Measurements from ENCODE around the gene ST3GAL6. TPM values are rescaled to one million over a fixed set of nuclear protein-coding genes. Genes with fewer than 3 reads are reported as not detected.

The ST3GAL6 gene
- total and polyA plus RNA-seq, 10 of the 15 experiments (the other 5 are each of a cell fraction or from before 2014, with no cell fraction given): 19.5 to 41.2 (median 37.4) TPM

GRCh38 chr3:98817547-98818041, 54.5 kb downstream of the ST3GAL6 start:
- Histone ChIP-seq H3K79me2 (ENCODE audit: control insufficient read depth, insufficient read depth, low read length) (no peaks in the 10 kb centered on the region), H3K27me3 (replicated peaks in 1 of 2; ENCODE audit: control insufficient read depth in 2 of 2, insufficient read depth in 2 of 2, low read length in 1 of 2) (no peaks in the 10 kb centered on the region), H3K9me3 (replicated peaks; ENCODE audit: control insufficient read depth, insufficient read depth, low read length) (no peaks in the 10 kb centered on the region), H3K36me3 (ENCODE audit: control insufficient read depth in 2 of 2, insufficient read depth in 2 of 2, low read length in 1 of 2) (no peaks in the 10 kb centered on the region), H3K4me3 (no peak overlapping the region), H3K4me2 (ENCODE audit: control insufficient read depth, insufficient read depth) (no peak overlapping the region), H3K9ac (ENCODE audit: control insufficient read depth, insufficient read depth, low read length) (no peak overlapping the region), H2AFZ (ENCODE audit: control insufficient read depth, low read depth, low read length) (no peak overlapping the region), H3K4me1 (ENCODE audit: control insufficient read depth, insufficient read depth, low read length) (no peaks in the 10 kb centered on the region), H4K20me1 (ENCODE audit: control insufficient read depth, insufficient read depth) (no peaks in the 10 kb centered on the region), H3K27ac (ENCODE audit: control insufficient read depth, insufficient read depth) (no peak overlapping the region)
- intact Hi-C loops (cut with micrococcal nuclease; ENCODE audit: unreplicated experiment) (loop anchor here (1.0 to 10.0 kb wide), 5 partner anchors 177 to 869 kb away; no protein-coding TSS in a partner anchor), in situ Hi-C loops (cut with MboI) (loop anchor here (5.0 to 25.0 kb wide), 4 partner anchors 175 to 935 kb away; no protein-coding TSS in a partner anchor)
- ChIA-PET SMC1A (ENCODE audit: uncharacterized antibody, unreplicated experiment) (interaction anchor here (0.6 to 10.2 kb wide), 24 partner anchors 9 to 990 kb away, joined by 3 to 408 read pairs (median 3); partner anchors contain the start of genes CPOX and DCBLD2), CTCF (interaction anchor here (0.5 to 9.4 kb wide), 47 partner anchors 8 to 1242 kb away, joined by 3 to 373 read pairs (median 4); partner anchors contain the start of genes CPOX and DCBLD2), POLR2A (interaction anchor here (1.3 kb wide), 1 partner anchor 216 kb away, joined by 4 read pairs; no protein-coding TSS in a partner anchor), RAD21 (ENCODE audit: unreplicated experiment) (interaction anchor here (0.5 to 9.4 kb wide), 15 partner anchors 10 to 936 kb away, joined by 3 to 224 read pairs (median 4); partner anchors contain the start of gene DCBLD2)
- FAIRE-seq: peak; percentile 49
- WGBS (ENCODE audit: insufficient coverage, insufficient replicate concordance, low lambda C conversion rate, missing lambda C conversion rate): 19% methylated on average over 3 of the region's 3 CpGs
- peak; percentile 96 for ATAC-seq
- BruUV-seq (replicated peaks): no TSS peak
- no peak for DNase-seq (ENCODE audit: low read depth, low spot score)
- no peak for TF ChIP-seq TCF12 (IDR thresholded peaks at IDR 0.05; ENCODE audit: low read depth, low read length)
- TF ChIP-seq, protein P1, sequence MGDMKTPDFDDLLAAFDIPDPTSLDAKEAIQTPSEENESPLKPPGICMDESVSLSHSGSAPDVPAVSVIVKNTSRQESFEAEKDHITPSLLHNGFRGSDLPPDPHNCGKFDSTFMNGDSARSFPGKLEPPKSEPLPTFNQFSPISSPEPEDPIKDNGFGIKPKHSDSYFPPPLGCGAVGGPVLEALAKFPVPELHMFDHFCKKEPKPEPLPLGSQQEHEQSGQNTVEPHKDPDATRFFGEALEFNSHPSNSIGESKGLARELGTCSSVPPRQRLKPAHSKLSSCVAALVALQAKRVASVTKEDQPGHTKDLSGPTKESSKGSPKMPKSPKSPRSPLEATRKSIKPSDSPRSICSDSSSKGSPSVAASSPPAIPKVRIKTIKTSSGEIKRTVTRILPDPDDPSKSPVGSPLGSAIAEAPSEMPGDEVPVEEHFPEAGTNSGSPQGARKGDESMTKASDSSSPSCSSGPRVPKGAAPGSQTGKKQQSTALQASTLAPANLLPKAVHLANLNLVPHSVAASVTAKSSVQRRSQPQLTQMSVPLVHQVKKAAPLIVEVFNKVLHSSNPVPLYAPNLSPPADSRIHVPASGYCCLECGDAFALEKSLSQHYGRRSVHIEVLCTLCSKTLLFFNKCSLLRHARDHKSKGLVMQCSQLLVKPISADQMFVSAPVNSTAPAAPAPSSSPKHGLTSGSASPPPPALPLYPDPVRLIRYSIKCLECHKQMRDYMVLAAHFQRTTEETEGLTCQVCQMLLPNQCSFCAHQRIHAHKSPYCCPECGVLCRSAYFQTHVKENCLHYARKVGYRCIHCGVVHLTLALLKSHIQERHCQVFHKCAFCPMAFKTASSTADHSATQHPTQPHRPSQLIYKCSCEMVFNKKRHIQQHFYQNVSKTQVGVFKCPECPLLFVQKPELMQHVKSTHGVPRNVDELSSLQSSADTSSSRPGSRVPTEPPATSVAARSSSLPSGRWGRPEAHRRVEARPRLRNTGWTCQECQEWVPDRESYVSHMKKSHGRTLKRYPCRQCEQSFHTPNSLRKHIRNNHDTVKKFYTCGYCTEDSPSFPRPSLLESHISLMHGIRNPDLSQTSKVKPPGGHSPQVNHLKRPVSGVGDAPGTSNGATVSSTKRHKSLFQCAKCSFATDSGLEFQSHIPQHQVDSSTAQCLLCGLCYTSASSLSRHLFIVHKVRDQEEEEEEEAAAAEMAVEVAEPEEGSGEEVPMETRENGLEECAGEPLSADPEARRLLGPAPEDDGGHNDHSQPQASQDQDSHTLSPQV (IDR thresholded peaks at IDR 0.05): 0 out of 2 replicates have a peak, but pooled peaks have one; percentile 24
- TF ChIP-seq, protein P2, sequence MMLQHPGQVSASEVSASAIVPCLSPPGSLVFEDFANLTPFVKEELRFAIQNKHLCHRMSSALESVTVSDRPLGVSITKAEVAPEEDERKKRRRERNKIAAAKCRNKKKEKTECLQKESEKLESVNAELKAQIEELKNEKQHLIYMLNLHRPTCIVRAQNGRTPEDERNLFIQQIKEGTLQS (IDR thresholded peaks at IDR 0.05; ENCODE audit: borderline replicate concordance, extremely low read depth, low read depth, low read length): no peak
- no peak for TF ChIP-seq SMARCA5 (IDR thresholded peaks at IDR 0.05)
- TF ChIP-seq, protein P3, sequence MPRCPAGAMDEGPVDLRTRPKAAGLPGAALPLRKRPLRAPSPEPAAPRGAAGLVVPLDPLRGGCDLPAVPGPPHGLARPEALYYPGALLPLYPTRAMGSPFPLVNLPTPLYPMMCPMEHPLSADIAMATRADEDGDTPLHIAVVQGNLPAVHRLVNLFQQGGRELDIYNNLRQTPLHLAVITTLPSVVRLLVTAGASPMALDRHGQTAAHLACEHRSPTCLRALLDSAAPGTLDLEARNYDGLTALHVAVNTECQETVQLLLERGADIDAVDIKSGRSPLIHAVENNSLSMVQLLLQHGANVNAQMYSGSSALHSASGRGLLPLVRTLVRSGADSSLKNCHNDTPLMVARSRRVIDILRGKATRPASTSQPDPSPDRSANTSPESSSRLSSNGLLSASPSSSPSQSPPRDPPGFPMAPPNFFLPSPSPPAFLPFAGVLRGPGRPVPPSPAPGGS (IDR thresholded peaks at IDR 0.05; ENCODE audit: borderline replicate concordance, insufficient read depth, low read depth, low read length, poor library complexity, severe bottlenecking): no peak
- no peak for TF ChIP-seq TARDBP (IDR thresholded peaks at IDR 0.05; ENCODE audit: borderline replicate concordance)
- TF ChIP-seq SMC3 (IDR thresholded peaks at IDR 0.05; ENCODE audit: borderline replicate concordance, low read length): peak; percentile 62; the same call in 1 of the 2 replicates
- peak; percentile 47 to 64 (median 61); a peak in 5 of 6 replicates for TF ChIP-seq CTCF (IDR thresholded peaks at IDR 0.05 in 2 of 3, conservative IDR thresholded peaks at IDR 0.05 in 1 of 3; ENCODE audit: control insufficient read depth in 2 of 3, extremely low read depth in 1 of 3, insufficient read depth in 1 of 3, low read depth in 3 of 3, low read length in 3 of 3)
- no peak for TF ChIP-seq PKNOX1 (IDR thresholded peaks at IDR 0.05)
- peak; percentile 73 for TF ChIP-seq RAD21 (IDR thresholded peaks at IDR 0.05; ENCODE audit: insufficient read depth, low read depth, low read length)
- TF ChIP-seq MTA3 (IDR thresholded peaks at IDR 0.05; ENCODE audit: borderline replicate concordance, low read length): no peak
- no peak for TF ChIP-seq FOS (IDR thresholded peaks at IDR 0.05; ENCODE audit: borderline replicate concordance, extremely low read depth, insufficient read length)
